ENCODE measurements around the gene NRROS. TPM values are rescaled to one million over a fixed set of nuclear protein-coding genes. Genes with fewer than 3 reads are reported as not detected.
A peak's percentile ranks its signal among the peaks of the same experiment; 100 is the strongest.

NRROS gene
- total and polyA plus RNA-seq, 2 of the 13 experiments (the other 11 are each of a cell fraction or from before 2014, with no cell fraction given) = not detected

DNA sequence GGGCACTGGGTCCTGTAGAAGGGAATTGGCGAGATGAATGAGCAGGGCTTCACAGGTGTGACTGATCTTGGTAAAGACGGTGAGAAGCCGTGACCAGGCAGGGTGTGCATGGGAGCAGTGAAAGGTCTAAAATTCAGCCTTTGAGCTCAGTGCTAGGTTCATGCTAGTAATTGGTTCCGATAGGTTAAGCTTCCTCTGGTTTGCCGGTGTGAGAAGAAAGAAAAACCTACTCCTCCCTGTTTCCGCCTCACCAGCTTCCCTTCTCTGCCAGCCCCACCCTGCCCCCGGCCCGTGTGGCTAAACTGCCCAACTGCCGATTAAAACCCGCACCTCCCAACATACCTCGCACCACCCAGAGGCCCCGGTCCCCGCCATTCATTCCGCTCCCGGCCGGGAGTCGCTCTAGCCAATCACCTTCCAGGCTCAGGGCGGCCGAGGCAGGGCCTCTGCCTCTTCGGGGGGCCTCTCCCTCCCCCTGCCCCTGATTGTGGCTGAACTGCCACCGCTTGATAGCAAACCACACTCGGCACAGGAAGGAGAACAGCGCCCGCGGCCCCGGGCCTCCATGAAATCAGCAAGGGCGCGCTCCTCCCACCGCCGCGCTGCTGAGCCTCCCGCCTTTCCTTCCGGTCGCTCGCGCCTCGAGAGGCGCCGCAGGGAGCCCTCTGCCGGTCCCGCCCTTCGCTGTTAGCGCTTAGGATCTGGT is 7.3 kb upstream of the NRROS start (continued):
- TF ChIP-seq, protein P1, sequence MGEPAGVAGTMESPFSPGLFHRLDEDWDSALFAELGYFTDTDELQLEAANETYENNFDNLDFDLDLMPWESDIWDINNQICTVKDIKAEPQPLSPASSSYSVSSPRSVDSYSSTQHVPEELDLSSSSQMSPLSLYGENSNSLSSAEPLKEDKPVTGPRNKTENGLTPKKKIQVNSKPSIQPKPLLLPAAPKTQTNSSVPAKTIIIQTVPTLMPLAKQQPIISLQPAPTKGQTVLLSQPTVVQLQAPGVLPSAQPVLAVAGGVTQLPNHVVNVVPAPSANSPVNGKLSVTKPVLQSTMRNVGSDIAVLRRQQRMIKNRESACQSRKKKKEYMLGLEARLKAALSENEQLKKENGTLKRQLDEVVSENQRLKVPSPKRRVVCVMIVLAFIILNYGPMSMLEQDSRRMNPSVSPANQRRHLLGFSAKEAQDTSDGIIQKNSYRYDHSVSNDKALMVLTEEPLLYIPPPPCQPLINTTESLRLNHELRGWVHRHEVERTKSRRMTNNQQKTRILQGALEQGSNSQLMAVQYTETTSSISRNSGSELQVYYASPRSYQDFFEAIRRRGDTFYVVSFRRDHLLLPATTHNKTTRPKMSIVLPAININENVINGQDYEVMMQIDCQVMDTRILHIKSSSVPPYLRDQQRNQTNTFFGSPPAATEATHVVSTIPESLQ (CRISPR knock-in tag; conservative IDR thresholded peaks at IDR 0.05) = no peak
- peak; percentile 29; the same call in 1 of the 2 replicates for TF ChIP-seq ZNF782 (CRISPR knock-in tag; IDR thresholded peaks at IDR 0.05; ENCODE audit: borderline replicate concordance)
- peak; percentile 38; the same call in 1 of the 2 replicates for TF ChIP-seq ZSCAN21 (CRISPR knock-in tag; IDR thresholded peaks at IDR 0.05; ENCODE audit: borderline replicate concordance)
- no peak for TF ChIP-seq PRPF4 (IDR thresholded peaks at IDR 0.05; ENCODE audit: low read depth, low read length, poor library complexity, severe bottlenecking)
- peak; percentile 75 for TF ChIP-seq ZNF317 (CRISPR knock-in tag; IDR thresholded peaks at IDR 0.05)
- TF ChIP-seq ZBTB49 (CRISPR knock-in tag; IDR thresholded peaks at IDR 0.05; ENCODE audit: borderline replicate concordance) = no peak
- TF ChIP-seq, protein P2, sequence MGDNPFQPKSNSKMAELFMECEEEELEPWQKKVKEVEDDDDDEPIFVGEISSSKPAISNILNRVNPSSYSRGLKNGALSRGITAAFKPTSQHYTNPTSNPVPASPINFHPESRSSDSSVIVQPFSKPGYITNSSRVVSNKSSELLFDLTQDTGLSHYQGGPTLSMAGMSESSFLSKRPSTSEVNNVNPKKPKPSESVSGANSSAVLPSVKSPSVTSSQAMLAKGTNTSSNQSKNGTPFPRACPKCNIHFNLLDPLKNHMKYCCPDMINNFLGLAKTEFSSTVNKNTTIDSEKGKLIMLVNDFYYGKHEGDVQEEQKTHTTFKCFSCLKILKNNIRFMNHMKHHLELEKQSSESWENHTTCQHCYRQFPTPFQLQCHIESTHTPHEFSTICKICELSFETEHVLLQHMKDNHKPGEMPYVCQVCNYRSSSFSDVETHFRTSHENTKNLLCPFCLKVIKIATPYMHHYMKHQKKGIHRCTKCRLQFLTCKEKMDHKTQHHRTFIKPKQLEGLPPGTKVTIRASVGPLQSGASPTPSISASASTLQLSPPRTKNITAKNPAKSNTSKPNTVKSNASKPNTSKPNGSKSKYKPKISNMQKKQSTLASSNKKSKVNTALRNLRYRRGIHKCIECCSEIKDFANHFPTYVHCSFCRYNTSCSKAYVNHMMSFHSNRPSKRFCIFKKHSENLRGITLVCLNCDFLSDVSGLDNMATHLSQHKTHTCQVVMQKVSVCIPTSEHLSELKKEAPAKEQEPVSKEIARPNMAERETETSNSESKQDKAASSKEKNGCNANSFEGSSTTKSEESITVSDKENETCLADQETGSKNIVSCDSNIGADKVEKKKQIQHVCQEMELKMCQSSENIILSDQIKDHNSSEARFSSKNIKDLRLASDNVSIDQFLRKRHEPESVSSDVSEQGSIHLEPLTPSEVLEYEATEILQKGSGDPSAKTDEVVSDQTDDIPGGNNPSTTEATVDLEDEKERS (CRISPR knock-in tag; IDR thresholded peaks at IDR 0.05) = no peak
- TF ChIP-seq ZNF589 (CRISPR knock-in tag; conservative IDR thresholded peaks at IDR 0.05) = no peak
- TF ChIP-seq FOXJ3 (CRISPR knock-in tag; IDR thresholded peaks at IDR 0.05; ENCODE audit: borderline replicate concordance) = no peak
- no peak for TF ChIP-seq ZNF414 (CRISPR knock-in tag; IDR thresholded peaks at IDR 0.05)
- TF ChIP-seq HNRNPK (IDR thresholded peaks at IDR 0.05; ENCODE audit: low read depth, low read length, poor library complexity, severe bottlenecking) = no peak
- TF ChIP-seq SKI (IDR thresholded peaks at IDR 0.05; ENCODE audit: partially characterized antibody) = no peak
- TF ChIP-seq USF2 (IDR thresholded peaks at IDR 0.05; ENCODE audit: low read depth, low read length) = no peak
- no peak for TF ChIP-seq USF2 (CRISPR knock-in tag; IDR thresholded peaks at IDR 0.05; ENCODE audit: borderline replicate concordance)
- TF ChIP-seq HCFC1 (IDR thresholded peaks at IDR 0.05; ENCODE audit: low read depth, low read length) = no peak
- peak; percentile 53 for TF ChIP-seq ELF1 (CRISPR knock-in tag; IDR thresholded peaks at IDR 0.05)
- no peak for TF ChIP-seq TBP (CRISPR knock-in tag; IDR thresholded peaks at IDR 0.05)
- TF ChIP-seq AGO1 (IDR thresholded peaks at IDR 0.05; ENCODE audit: low read depth, low read length, poor library complexity, severe bottlenecking) = no peak

Measured in HepG2 (cell line).